T47D (cell line): ENCODE results near the gene ADAM12.

Experiments used
- DNase-seq, 2 experiments: peaks; one replicate each; pipeline versions ENCODE4 v3.0.0 to v3.0.0-alpha.2; 2011 to 2012; ENCODE audit warnings: low read depth in 1 of 2, low spot score in 1 of 2
- JUND ChIP-seq: IDR thresholded peaks from 2 replicates; pipeline ENCODE4 v1.6.1; 2012; ENCODE audit warnings: low read depth
- in situ Hi-C: cut with HindIII; loops from 2 replicates; pipeline ENCODE4 v1.10.0; 2016; ENCODE audit warnings: low sequenced_read_pairs, low pct_unique_long_range_greater_than_20kb

The ADAM12 gene

GRCh38 chr10:126286256-126286780, 102.0 kb downstream of the ADAM12 start:
- no peak for TF ChIP-seq JUND
- no peak for DNase-seq
- in situ Hi-C loops = no loop called here

GRCh38 chr10:126283307-126283706, 105.0 kb downstream of the ADAM12 start:
- TF ChIP-seq JUND = no peak
- in situ Hi-C loops = no loop called here
- no peak for DNase-seq

GRCh38 chr10:126278851-126279250, 109.4 kb downstream of the ADAM12 start:
- in situ Hi-C loops = no loop called here
- no peak for TF ChIP-seq JUND
- DNase-seq = no peak

GRCh38 chr10:126277181-126277580, 111.1 kb downstream of the ADAM12 start:
- in situ Hi-C loops = no loop called here
- DNase-seq = no peak
- no peak for TF ChIP-seq JUND

GRCh38 chr10:126272526-126272925, 115.8 kb downstream of the ADAM12 start:
- in situ Hi-C loops = no loop called here
- no peak for TF ChIP-seq JUND
- no peak for DNase-seq

- DNase-seq = no peak
- in situ Hi-C loops = no loop called here
- TF ChIP-seq JUND = no peak
Measured at GRCh38 chr10:126270111-126270510, 118.2 kb downstream of the ADAM12 start.

GRCh38 chr10:126268013-126268920, 120.0 kb downstream of the ADAM12 start:
- in situ Hi-C loops = no loop called here
- no peak for TF ChIP-seq JUND
- DNase-seq = no peak

GRCh38 chr10:126264102-126265018, 123.9 kb downstream of the ADAM12 start:
- TF ChIP-seq JUND = no peak
- no peak for DNase-seq
- in situ Hi-C loops = no loop called here

GRCh38 chr10:126263006-126263676, 125.1 kb downstream of the ADAM12 start:
- DNase-seq = no peak
- TF ChIP-seq JUND = no peak
- in situ Hi-C loops = no loop called here

- TF ChIP-seq JUND = no peak
Measured at GRCh38 chr10:126262233-126262838, 125.9 kb downstream of the ADAM12 start.

GRCh38 chr10:126259760-126260479, 128.4 kb downstream of the ADAM12 start:
- no peak for TF ChIP-seq JUND
- no peak for DNase-seq
- in situ Hi-C loops = no loop called here

More at GRCh38 chr10:126262233-126262838, 125.9 kb downstream of the ADAM12 start:
- in situ Hi-C loops = no loop called here
- no peak for DNase-seq
